ENCODE measurements around the gene CHCHD3.

CHCHD3 gene

DNA sequence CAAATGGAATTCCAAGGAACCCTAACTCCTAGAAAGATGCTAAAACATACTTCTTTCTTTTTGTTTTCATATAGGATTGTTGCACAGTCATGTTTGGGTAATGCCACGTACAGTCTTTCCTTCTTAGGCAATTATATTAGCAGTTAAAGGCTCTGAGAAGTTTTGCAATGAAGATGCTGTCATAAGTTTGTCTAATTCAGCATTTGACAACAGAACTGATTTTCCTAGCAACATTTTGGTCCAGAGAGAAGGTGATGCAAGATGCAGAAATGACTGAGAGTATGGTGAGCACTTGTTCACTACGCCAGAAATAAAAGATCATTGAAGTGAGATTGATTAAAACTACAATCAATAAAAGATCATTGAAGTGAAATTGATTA lies 321.7 kb downstream of the CHCHD3 start:
- DNase-seq: no peak

DNA sequence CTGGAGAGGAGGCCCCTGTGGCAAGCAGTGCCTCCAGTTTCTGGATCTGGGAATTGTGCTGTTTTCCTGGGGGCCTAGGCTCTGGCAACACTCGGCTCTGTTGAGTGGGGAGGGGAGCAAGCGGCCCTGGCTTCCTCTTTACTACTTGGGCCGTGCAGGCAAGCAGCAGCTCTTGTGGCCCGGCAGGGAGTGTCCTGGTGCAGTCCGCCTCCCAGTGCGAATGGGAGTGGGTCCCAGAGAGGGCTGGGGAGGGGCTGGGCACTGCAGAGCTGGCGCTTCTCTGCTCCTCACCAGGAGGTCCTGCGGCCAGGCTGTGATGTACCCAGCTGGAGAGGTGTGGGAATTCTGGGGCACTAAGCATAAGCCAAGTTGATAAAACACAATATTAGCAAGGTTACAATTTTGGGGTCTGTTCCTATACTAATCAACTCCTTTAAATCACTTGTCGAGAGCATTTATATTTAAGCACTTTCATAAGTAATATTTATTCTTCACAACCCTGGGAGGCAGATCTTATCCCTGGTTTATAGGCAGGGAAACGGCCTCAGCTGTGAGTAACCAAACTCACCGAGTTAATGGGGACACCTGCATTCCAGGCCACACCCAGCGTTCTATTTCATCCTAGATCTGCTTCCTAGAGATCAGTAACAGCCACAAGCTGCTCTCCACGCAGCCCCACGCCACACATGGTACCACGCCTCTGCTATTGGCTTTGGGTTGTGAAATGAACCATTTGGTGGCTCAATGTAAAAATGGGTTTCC lies 322.2 kb downstream of the CHCHD3 start:
- DNase-seq: no peak

DNA sequence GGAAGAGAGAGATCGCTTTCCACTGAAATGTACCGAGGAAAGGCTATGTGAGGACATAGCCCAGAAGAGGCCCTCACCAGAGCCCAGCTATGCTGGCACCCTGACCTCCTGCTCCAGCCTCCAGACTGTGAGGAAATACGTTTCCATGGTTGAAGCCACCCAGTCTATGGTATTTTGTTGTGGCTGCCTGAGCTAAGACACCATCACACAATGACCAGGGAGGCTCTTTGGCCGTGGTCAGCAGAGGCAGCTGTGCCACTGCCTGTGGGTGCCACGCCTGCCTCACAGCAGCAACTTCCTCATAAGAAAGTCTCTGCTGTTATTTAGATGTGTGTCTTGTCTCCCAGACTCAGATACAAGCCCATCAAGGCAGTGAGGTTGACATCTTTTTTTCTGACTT lies 322.9 kb downstream of the CHCHD3 start:
- no peak for DNase-seq

DNA sequence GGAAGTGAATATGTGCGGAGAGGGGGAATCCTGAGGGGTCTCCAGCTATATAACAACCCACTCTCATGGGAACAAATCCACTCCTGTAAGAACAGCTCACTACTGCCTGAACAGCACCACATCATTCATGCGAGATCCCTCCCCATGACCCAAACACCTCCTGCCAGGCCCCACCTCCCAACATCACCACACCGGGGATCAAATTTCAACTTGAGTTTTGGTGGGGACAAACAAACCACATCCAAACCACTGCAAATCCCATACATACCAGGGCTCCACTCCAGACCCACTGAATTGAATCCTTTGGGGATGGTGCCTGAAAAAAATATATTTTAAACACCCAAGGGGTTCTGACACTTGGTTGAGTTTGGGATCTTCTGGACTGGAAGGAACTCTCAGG lies 324.1 kb downstream of the CHCHD3 start:
- no peak for DNase-seq

DNA sequence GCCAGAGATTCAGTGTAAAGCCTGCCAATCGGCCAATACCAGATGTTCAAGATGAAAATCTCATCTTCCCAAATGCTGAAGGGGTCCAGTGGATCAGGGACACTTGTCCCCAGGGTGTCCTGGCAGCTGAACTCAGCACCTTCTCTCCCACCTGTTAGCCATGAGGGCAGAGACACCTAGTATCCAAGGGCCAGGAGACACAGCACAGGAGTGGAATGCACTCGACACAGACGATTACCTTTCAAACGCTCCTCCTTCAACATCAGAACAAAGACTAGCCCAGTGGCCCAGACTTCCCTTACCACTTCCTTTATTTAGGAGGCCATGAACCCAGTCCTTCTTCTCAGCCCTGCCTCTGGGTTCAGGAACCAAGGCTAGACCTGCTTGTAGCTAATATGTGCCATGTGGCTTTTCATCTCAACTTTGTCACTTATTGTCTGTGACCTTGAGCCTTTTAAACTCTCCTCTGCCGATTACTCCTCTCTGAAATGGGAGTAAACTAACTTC lies 325.4 kb downstream of the CHCHD3 start:
- no peak for DNase-seq

DNA sequence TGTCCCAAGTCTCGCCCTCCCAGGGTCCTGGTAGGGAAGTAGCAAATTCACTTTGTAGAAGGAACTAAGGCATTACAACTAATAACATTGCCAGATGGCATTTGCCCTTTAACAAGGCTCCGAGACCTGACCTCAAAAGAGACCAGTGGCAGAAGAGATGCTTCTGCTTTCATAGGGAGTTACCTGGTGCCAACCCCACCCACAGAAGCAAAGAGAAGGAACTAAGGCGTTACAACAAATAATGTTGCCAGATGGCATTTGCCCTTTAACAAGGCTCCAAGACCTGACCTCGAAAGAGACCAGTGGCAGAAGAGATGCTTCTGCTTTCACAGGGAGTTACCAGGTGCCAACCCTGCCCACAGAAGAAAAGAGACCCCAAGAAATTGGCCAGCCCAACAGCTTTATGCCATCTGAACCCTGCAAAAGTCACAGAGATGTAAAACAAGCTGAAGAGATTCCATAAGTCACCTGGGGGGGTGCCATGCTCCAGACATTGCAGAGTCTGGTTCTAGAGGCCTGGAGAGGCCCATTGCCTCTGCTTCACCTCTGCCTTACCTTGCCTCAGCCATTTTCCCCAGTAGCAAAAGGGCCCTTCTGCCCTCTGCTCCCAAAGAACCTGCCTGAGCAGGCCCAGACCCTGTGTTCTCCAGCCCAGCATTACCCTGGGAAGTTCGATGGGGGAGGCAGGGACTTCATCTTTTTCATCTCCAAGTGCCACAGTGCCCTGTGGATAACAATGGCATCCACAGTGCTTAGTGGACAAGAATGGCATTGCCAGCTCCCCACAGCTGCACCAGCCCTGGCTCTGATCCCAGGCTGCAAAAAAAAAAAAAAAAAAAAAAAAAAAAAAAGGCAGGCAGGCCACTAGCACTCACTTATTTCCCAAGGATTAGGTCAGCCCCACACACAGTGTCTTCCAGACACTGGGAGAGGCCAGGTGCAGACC lies 326.1 kb downstream of the CHCHD3 start:
- no peak for DNase-seq

DNA sequence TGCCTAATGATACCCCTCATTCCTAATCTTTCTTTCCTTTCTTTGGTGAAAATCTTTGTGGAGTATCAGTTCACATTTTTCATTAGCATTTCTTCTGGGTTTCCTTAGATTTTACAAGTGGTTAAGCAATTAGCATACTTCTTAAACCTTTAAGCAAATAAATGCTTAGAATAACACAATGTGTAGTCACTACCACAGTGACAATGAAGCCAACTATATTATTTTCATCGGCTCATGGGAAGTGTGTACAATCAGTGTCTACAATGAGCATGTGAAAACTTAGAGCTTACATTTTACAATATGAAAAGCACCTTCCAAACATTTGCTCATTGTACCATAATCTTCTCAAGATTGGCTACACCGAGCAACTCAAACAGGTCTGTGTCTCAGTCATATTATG lies 329.5 kb downstream of the CHCHD3 start:
- no peak for DNase-seq

DNA sequence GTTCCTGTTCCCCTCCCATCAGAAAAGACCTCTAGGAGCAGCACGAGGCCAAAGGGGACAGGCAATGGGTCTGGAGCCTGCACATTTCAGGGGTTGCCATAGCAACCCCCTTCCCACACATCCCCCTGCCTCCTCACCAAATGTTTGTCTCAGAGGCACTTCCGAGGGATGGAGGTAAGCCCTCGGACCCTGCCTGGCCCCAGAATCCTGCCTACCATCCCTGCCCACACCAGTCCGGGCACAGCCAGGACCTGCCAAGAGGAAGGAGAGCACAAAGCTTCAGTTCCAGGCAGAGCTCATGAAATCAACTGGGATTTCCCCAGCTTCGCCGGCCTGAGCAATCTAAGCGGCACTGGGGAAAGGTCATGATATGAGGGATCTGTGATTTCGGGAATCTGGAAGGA lies 330.6 kb downstream of the CHCHD3 start:
- DNase-seq: no peak

DNA sequence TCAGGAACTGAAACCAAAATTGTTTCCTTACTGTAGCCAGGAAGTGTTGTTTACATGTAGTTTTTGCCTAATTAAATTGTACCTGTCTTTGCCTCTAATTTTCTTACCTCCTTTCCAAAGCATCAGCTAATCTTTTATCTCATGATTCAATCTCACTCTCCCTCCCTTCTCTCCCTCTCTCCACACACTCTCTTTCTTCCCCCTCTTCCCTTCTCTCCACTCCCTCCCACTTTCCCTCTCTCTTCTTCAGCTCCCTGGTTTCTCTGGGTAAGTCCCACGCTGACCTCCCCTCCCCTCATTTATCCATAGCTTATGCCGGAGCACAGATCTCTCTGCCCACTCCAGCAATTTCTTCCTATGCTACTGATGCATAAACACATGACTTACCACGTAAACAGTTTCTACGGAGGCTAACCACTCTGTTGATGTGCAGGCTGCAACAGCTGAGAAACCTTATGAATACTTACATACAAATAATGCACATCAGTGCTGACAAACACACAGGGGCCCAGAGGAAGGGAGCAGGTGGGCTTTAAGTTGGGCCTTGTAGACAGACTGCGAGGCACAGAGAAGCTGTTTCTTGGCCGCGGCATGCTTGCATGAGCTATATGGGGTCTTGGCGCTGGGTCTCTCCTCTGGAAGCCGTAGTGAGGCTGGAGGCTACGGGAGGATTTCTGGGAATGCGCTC lies 331.2 kb downstream of the CHCHD3 start:
- DNase-seq: no peak

DNA sequence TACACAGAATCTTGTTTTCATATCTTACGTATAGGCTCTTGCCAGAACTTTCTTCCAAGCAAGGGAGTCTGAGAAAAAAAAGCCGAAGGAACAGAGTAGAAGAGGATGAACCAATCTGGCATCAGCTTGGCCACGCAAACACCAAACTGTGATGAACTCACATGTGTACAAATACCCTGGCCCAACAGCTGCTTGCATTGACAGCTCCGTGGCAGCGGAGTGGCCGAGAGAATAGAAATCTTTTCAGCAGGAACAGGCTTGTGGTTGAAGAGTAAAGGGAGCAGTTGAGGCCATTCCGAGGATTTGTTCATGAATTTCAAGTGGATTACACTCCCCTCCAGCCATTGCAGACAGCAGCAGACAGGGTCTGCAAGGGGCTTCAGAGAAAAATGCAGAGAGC lies 331.8 kb downstream of the CHCHD3 start:
- DNase-seq: no peak

DNA sequence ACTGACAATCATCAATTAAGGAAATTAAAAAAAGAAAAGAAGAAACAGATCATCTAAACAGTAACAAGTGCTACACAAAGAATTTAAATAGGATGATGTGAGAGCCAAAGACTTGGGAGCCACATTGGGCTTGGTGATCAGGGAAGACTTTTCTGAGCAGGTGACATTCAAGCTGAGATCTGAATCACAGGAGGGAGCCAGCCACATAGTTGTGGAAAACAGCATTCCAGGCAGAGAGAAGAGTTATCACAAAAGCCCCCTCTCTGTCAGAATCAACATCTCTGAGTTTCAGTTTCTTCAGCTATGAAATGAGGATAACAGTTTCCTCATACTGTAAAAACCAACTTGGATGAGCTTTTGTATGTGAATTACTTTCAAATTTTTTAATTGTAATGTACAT lies 336.4 kb downstream of the CHCHD3 start:
- no peak for DNase-seq

DNA sequence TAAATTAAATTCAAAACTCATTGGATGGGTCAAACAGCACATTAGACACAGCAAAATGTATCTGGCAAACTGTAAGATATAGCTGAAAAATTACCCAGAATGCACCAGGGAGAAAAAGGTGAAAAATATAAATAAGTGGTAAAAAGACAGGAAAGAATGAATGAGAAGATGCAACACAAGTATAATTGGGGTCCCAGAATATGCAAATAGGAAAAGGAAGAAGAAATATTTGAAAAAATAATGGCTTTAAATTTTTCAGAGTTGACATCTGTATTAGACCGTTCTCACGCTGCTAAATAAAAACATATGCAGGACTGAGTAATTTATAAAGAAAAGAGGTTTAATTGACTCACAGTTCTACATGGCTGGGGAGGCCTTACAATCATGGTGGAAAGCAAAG lies 337.9 kb downstream of the CHCHD3 start:
- no peak for DNase-seq

DNA sequence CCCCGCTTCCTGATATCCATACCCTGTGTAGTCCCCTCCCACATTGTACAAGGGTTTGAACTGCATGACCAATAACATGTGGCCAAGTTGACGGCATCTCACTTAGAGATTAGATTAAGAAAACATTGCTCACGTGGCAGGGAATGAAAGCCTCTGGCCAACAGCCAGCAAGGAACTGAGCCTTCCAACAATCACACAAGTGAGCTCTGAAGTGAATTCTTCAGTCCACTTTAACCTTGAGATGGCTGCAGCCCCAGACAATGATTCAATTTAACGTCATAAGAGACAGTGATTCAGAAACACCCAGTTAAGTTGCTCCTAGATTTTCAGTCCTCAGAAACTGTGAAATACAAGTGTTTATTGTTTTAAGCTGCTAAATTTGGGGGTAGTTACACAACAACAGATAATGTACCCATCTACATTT lies 339.7 kb downstream of the CHCHD3 start:
- DNase-seq: no peak

DNA sequence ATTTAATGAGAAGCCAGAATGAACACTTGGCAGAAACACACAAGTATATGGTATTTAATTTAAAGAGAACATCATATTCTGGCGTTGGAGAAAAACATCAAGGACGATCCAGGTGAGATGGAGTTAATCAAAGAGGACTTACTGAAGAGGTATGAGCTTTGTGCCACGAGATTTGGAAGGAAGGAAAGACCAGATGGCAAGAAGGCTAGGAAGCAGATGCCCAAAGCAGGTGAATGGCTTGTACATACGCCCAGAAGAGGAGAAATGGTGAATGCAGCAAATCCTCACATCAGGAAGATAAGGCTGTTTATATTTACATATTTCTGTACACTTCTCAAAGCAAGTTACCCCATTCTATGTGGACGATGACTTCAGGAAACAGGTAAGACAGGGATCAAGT lies 341.7 kb downstream of the CHCHD3 start:
- no peak for DNase-seq

DNA sequence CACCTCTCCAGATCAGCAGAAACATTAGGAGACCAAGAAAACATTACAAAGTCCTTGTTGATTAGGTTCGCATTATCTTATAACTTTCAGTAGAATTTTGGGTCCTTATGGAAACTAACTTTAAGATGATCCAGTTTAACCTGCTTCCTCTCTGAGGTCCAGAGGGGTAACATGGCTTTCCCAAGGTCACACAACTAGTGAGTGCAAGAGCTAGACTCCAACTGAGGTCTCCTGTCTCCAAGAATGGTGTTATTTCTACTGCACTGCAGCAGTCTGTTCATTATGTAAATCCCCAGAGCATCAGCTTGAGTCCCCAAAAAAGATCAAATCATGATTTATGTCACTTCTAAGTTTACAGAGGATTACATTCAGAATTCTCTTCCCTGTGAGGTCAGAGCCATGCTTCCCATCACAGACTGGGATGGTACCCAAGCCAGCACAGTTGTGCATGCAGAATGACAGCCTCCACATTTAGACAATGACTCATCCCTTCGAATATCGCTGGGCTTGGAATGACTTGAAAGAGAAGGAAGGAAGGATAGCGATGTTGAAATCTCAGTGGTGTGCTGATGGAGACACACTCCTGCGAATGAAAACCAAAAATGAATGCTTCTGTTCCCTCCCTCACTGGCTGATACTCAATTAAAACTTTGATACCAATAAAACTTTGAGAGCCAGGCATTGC lies 342.5 kb downstream of the CHCHD3 start:
- no peak for DNase-seq

DNA sequence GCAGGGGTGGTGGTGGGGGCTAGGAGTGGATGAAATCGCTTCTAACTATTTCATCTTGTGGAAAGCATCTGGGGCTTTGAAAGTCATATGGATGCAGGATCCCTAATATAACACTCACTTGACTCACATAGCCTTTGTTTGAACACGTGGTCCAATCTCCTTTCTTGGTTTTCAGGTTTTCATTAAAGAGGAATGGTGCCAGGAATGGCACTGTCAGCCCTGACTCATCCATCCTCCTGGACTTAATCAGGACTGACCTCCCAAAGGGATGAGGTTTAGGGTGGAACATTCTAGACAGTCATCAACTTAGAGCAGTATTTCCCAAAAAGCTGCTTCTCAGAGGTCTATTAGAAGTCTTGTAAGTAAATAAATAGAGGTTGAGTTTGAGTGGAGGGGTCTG lies 343.6 kb downstream of the CHCHD3 start:
- no peak for DNase-seq

DNA sequence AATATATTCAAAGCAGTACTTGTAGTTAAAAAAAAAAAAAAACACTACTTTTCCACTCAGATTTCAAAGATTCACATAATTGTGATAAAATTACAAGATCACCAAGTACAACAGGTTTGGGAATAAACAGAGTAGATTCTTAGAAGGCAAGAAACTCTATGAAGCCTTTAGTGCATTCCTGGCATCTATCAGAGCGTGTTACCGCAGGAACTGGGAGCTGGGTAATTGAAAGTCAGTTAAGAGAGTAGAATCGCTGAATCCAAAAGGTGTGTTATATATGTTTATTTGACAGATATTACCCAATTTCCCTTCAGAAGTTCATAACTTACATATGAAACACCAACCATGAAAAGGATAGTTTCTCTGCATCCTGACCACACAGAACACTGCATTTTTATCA lies 346.4 kb downstream of the CHCHD3 start:
- DNase-seq: no peak
